Activated T-cell treated with anti-CD3 and anti-CD28 coated beads, Interleukin-2, amount 50 U/mL, for 48 hours (primary cell): Measurements from ENCODE around the gene PYHIN1.

Experiments used
- DNase-seq, 2 experiments: peaks; one replicate each; pipeline ENCODE4 v3.0.0-alpha.2; 2020

Gene PYHIN1

GRCh38 chr1:158931055-158931737, at the start of gene PYHIN1:
PYHIN1 (plus strand) TSS chr1:158931552; CDS start chr1:158936911, 5,359 bp downstream.
- no peak for DNase-seq

GRCh38 chr1:158893654-158894053, 37.7 kb upstream of the PYHIN1 start:
- DNase-seq = no peak

- DNase-seq = no peak
Observed at GRCh38 chr1:158898722-158899121, 32.6 kb upstream of the PYHIN1 start.

GRCh38 chr1:158901623-158902022, 29.7 kb upstream of the PYHIN1 start:
- DNase-seq = no peak

GRCh38 chr1:158916085-158916484, 15.3 kb upstream of the PYHIN1 start:
- DNase-seq = no peak

- DNase-seq = no peak
Observed at GRCh38 chr1:158924677-158925076, 6.7 kb upstream of the PYHIN1 start.

- peak; percentile 22 to 28 for DNase-seq
Observed at GRCh38 chr1:158930504-158930903, 848 bp upstream of the PYHIN1 start.

- no peak for DNase-seq
Observed at GRCh38 chr1:158932171-158932570, 819 bp downstream of the PYHIN1 start.

- DNase-seq = no peak
Observed at GRCh38 chr1:158933621-158934020, 2.3 kb downstream of the PYHIN1 start.

GRCh38 chr1:158939180-158939579, 7.8 kb downstream of the PYHIN1 start:
- no peak for DNase-seq

GRCh38 chr1:158941317-158941716, 10.0 kb downstream of the PYHIN1 start:
- no peak for DNase-seq

GRCh38 chr1:158942490-158942889, 11.1 kb downstream of the PYHIN1 start:
- DNase-seq = no peak

- no peak for DNase-seq
Observed at GRCh38 chr1:158943059-158943458, 11.7 kb downstream of the PYHIN1 start.

GRCh38 chr1:158945061-158945460, 13.7 kb downstream of the PYHIN1 start:
- no peak for DNase-seq

- DNase-seq = no peak
Observed at GRCh38 chr1:158946785-158947184, 15.4 kb downstream of the PYHIN1 start.

GRCh38 chr1:158951956-158952355, 20.6 kb downstream of the PYHIN1 start:
- no peak for DNase-seq

- DNase-seq = no peak
Observed at GRCh38 chr1:158952416-158952815, 21.1 kb downstream of the PYHIN1 start.

GRCh38 chr1:158961178-158961577, 29.8 kb downstream of the PYHIN1 start:
- DNase-seq = no peak

GRCh38 chr1:158962983-158963382, 31.6 kb downstream of the PYHIN1 start:
- no peak for DNase-seq

GRCh38 chr1:158969166-158969565, 37.8 kb downstream of the PYHIN1 start:
- no peak for DNase-seq

- no peak for DNase-seq
Observed at GRCh38 chr1:158969855-158970254, 38.5 kb downstream of the PYHIN1 start.

GRCh38 chr1:158972841-158973240, 41.5 kb downstream of the PYHIN1 start:
- DNase-seq = no peak

GRCh38 chr1:158976219-158976618, 44.9 kb downstream of the PYHIN1 start:
- DNase-seq = no peak

GRCh38 chr1:158978730-158979129, 47.4 kb downstream of the PYHIN1 start:
- no peak for DNase-seq

- no peak for DNase-seq
Observed at GRCh38 chr1:158979229-158979628, 47.9 kb downstream of the PYHIN1 start.
